Measurements from ENCODE around the gene GRK6. TPM values are rescaled to one million over a fixed set of nuclear protein-coding genes. Genes with fewer than 3 reads are reported as not detected.

GRK6 gene
- total and polyA plus RNA-seq, 9 of the 15 experiments (the other 6 are each of a cell fraction or from before 2014, with no cell fraction given), result 0.63 to 122 (median 44.5) TPM

DNA sequence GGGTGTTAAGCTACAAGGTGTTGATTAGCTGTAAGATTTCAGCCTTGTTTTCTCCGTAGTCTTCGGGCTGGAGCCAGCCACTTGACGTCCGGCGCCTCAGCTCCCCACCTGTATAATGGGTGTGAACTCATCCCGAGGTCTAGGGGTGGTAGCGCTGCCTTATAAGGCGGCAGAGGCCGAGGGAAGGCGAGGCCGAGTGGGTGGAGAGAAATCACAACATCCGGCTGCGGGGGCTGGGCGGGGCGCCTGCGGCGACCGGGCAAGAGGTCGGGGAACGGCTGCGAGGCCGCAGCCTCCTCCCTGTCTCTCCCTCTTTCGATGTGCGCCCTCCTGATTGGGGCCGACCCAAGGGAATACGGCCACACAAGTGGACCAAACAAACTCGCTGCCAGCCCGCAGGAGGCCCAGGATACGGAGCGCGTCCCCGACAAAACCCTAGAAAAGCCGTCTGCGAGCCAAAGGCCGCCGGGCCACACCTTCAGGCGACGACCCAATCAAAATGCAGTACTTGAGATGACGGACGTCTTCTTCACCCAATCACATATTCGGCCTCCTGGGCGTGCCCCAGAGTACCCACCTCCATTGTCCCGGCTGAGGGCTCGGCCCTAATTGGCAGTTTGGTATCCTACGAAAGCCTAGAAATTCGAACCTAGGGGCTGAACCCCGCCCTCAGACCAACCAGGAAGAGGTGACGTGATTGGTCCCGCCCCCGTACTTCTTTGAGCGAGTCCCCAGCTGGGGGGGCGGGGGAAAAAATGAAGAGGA is 493 bp upstream of the GRK6 start (continued):
- TF ChIP-seq, protein P1, sequence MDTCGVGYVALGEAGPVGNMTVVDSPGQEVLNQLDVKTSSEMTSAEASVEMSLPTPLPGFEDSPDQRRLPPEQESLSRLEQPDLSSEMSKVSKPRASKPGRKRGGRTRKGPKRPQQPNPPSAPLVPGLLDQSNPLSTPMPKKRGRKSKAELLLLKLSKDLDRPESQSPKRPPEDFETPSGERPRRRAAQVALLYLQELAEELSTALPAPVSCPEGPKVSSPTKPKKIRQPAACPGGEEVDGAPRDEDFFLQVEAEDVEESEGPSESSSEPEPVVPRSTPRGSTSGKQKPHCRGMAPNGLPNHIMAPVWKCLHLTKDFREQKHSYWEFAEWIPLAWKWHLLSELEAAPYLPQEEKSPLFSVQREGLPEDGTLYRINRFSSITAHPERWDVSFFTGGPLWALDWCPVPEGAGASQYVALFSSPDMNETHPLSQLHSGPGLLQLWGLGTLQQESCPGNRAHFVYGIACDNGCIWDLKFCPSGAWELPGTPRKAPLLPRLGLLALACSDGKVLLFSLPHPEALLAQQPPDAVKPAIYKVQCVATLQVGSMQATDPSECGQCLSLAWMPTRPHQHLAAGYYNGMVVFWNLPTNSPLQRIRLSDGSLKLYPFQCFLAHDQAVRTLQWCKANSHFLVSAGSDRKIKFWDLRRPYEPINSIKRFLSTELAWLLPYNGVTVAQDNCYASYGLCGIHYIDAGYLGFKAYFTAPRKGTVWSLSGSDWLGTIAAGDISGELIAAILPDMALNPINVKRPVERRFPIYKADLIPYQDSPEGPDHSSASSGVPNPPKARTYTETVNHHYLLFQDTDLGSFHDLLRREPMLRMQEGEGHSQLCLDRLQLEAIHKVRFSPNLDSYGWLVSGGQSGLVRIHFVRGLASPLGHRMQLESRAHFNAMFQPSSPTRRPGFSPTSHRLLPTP (IDR thresholded peaks at IDR 0.05; ENCODE audit: borderline replicate concordance, extremely low read depth, insufficient read length), result no peak
- TF ChIP-seq SMAD1 (IDR thresholded peaks at IDR 0.05; ENCODE audit: low read depth, low read length, partially characterized antibody) (peak; percentile 37), TCF7 (IDR thresholded peaks at IDR 0.05; ENCODE audit: borderline replicate concordance) (no peak), ZNF12 (CRISPR knock-in tag; IDR thresholded peaks at IDR 0.05) (peak; percentile 89; the same call in 1 of the 2 replicates), MXI1 (IDR thresholded peaks at IDR 0.05; ENCODE audit: low read depth, low read length) (no peak), ZNF3 (CRISPR knock-in tag; IDR thresholded peaks at IDR 0.05) (no peak), RBM34 (IDR thresholded peaks at IDR 0.05; ENCODE audit: borderline replicate concordance, insufficient read depth, low read length) (no peak), GABPB2 (CRISPR knock-in tag; conservative IDR thresholded peaks at IDR 0.05) (no peak), BACH1 (tag; IDR thresholded peaks at IDR 0.05) (peak; percentile 22; the same call in 1 of the 2 replicates), WHSC1 (IDR thresholded peaks at IDR 0.05; ENCODE audit: low read length) (no peak), BMI1 (IDR thresholded peaks at IDR 0.05; ENCODE audit: low read length) (no peak), NR3C1 (CRISPR knock-in tag; IDR thresholded peaks at IDR 0.05) (no peak), ZNF212 (CRISPR knock-in tag; IDR thresholded peaks at IDR 0.05) (no peak), ZNF764 (CRISPR knock-in tag; IDR thresholded peaks at IDR 0.05; ENCODE audit: low read depth) (no peak)
- TF ChIP-seq, protein P2, sequence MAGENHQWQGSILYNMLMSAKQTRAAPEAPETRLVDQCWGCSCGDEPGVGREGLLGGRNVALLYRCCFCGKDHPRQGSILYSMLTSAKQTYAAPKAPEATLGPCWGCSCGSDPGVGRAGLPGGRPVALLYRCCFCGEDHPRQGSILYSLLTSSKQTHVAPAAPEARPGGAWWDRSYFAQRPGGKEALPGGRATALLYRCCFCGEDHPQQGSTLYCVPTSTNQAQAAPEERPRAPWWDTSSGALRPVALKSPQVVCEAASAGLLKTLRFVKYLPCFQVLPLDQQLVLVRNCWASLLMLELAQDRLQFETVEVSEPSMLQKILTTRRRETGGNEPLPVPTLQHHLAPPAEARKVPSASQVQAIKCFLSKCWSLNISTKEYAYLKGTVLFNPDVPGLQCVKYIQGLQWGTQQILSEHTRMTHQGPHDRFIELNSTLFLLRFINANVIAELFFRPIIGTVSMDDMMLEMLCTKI (IDR thresholded peaks at IDR 0.05; ENCODE audit: partially characterized antibody), result no peak
- TF ChIP-seq, protein P3, sequence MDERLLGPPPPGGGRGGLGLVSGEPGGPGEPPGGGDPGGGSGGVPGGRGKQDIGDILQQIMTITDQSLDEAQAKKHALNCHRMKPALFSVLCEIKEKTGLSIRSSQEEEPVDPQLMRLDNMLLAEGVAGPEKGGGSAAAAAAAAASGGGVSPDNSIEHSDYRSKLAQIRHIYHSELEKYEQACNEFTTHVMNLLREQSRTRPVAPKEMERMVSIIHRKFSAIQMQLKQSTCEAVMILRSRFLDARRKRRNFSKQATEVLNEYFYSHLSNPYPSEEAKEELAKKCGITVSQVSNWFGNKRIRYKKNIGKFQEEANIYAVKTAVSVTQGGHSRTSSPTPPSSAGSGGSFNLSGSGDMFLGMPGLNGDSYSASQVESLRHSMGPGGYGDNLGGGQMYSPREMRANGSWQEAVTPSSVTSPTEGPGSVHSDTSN (CRISPR knock-in tag; IDR thresholded peaks at IDR 0.05; ENCODE audit: low read depth), result peak; percentile 77
- TF ChIP-seq, protein P3 (tag; conservative IDR thresholded peaks at IDR 0.05; ENCODE audit: low read depth), result peak; percentile 98
- TF ChIP-seq, protein P4, sequence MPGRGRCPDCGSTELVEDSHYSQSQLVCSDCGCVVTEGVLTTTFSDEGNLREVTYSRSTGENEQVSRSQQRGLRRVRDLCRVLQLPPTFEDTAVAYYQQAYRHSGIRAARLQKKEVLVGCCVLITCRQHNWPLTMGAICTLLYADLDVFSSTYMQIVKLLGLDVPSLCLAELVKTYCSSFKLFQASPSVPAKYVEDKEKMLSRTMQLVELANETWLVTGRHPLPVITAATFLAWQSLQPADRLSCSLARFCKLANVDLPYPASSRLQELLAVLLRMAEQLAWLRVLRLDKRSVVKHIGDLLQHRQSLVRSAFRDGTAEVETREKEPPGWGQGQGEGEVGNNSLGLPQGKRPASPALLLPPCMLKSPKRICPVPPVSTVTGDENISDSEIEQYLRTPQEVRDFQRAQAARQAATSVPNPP (IDR thresholded peaks at IDR 0.05; ENCODE audit: borderline replicate concordance, insufficient read depth, insufficient read length), result no peak

Data from K562 (cell line).